ENCODE data around the gene RASA3. TPM values are rescaled to one million over a fixed set of nuclear protein-coding genes. Genes with fewer than 3 reads are reported as not detected.

RASA3 gene
- total and polyA plus RNA-seq, 10 of the 15 experiments (the other 5 are each of a cell fraction or from before 2014, with no cell fraction given) = 0.79 to 33.9 (median 17.6) TPM

GRCh38 chr13:113978741-113979481, 153.5 kb downstream of the RASA3 start (continued):
- TF ChIP-seq REST (IDR thresholded peaks at IDR 0.05; ENCODE audit: low read depth, low read length) = no peak
- no peak for TF ChIP-seq MXI1 (IDR thresholded peaks at IDR 0.05; ENCODE audit: low read depth, low read length)
- no peak for TF ChIP-seq ZBTB11 (CRISPR knock-in tag; IDR thresholded peaks at IDR 0.05)
- no peak for TF ChIP-seq NRF1 (conservative IDR thresholded peaks at IDR 0.05; ENCODE audit: low read depth, low read length)

Data from GM12878 (cell line).